Measurements from ENCODE around the gene NDUFS2.
A peak's percentile ranks its signal among the peaks of the same experiment; 100 is the strongest.

DNA sequence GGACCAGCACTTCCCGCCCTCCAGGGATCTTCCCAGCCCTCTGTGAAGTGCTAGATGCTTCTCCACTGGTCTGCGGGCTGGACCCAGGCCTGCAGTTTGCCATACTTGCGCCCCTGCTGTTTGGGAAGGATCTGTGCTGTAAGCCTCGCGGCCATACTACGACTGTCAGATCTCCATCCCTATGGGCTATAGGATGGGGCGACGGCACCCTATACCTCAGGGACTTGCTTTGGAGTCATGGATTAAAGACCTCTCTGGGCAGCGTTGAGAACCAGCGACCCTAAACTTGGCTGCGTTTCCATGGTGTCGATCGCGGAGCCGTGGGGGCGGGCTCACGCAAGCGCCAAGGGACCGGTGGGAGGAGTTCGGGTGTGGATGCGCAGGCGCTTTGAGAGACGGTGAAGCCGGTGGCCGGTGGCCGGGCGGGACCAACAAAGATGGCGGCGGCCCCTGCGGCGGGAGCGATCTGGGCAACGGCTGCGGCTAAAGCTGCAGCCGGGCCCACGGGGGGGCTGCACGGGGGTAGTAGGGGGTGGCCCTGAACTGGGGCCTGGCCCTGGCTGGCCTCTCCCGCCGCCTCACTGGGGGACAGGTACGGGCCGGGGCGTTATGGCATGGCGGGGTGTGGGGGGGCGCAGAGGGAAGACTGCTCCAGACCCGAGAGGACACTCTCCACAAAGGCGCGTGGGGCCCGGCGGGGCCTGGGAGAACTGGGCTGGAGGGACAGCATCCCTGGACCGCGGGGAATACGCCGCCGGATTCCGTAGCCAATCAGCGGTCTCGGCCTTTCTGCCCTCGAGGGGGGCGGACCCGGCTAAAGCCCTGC, 42.9 kb upstream of the NDUFS2 start, which contains the start of gene USP21:
- TF ChIP-seq, protein P1, sequence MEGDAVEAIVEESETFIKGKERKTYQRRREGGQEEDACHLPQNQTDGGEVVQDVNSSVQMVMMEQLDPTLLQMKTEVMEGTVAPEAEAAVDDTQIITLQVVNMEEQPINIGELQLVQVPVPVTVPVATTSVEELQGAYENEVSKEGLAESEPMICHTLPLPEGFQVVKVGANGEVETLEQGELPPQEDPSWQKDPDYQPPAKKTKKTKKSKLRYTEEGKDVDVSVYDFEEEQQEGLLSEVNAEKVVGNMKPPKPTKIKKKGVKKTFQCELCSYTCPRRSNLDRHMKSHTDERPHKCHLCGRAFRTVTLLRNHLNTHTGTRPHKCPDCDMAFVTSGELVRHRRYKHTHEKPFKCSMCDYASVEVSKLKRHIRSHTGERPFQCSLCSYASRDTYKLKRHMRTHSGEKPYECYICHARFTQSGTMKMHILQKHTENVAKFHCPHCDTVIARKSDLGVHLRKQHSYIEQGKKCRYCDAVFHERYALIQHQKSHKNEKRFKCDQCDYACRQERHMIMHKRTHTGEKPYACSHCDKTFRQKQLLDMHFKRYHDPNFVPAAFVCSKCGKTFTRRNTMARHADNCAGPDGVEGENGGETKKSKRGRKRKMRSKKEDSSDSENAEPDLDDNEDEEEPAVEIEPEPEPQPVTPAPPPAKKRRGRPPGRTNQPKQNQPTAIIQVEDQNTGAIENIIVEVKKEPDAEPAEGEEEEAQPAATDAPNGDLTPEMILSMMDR (IDR thresholded peaks at IDR 0.05): peak in 3 of 6 experiments; percentile 6 to 44 (median 25)
- TF ChIP-seq POLR2A (IDR thresholded peaks at IDR 0.05) (peak in 1 of 4 donors; percentile 80), EP300 (IDR thresholded peaks at IDR 0.05) (no peak), POLR2AphosphoS5 (IDR thresholded peaks at IDR 0.05) (peak; percentile 28 to 72)

Measured in upper lobe of left lung (tissue), 4 donors.